ENCODE results near the gene FAM156A. TPM values are rescaled to one million over a fixed set of nuclear protein-coding genes. Genes with fewer than 3 reads are reported as not detected.
"Not testable (repeated sequence)": the region's sequence is repeated elsewhere in the genome, so short reads cannot be mapped to it uniquely, and the experiment has no call there.

FAM156A gene
- polyA plus RNA-seq, 4 donors = 10.8 to 29.9 (median 15.4) TPM

DNA sequence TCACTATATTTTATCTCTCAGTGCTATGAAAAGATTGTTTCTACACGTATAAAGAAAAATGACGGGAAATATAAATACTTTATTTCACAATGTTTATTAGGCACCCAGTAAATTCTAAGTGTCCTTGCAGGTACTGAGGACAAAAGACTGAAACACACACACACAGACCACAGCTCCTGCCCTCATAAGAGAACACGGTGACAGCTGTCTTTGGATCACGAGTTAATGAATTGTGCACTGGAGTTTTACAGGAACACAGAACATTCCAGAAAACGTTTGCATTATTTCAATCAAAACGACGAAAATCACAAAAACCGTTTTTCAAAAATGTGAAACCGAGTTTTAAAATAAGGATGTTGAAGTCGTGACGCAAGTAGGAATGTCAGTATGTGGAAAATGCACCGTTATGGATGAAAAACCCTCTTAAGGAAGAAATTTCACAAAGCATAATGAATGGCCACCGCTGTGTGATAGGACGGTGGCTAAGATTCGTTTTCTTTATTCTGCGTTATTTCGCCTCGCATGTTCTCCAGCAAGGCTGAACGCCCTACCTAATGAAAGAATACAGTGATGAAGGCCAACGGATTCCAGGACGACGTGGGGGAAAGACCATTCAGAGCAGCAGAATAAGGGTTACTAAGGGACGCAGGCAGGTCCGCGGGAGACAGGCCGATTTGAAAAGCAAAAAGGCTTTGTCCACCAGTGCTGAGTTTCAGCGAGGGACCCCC is 24.2 kb downstream of the FAM156A start:
- H3K4me3 ChIP-seq (ENCODE audit: low read depth in 1 of 3, low read length in 3 of 3) = peak overlapping the region in 2 of 3 donors; percentile 71 to 76
- H3K4me1 ChIP-seq (ENCODE audit: control insufficient read depth in 3 of 3, insufficient read depth in 2 of 3, low read depth in 1 of 3, low read length in 2 of 3) = no peaks in the 10 kb centered on the region
- no peaks in the 10 kb centered on the region for H3K9me3 ChIP-seq (ENCODE audit: control insufficient read depth in 2 of 2, insufficient read depth in 1 of 2, low read depth in 1 of 2, low read length in 1 of 2)
- no peaks in the 10 kb centered on the region for H3K27me3 ChIP-seq (ENCODE audit: control insufficient read depth in 3 of 3, insufficient read depth in 3 of 3, low read length in 3 of 3)
- no peak for FAIRE-seq
- H3K27ac ChIP-seq (ENCODE audit: low read depth in 1 of 3, low read length in 2 of 3) = peak overlapping the region in 2 of 3 donors; percentile 93 to 99
- DNase-seq = no peak
- 3 to 5% (median 3%) methylated on average over 27 of the region's 27 CpGs for WGBS, 3 donors
- no peaks in the 10 kb centered on the region for H3K36me3 ChIP-seq (ENCODE audit: control insufficient read depth in 3 of 3, insufficient read depth in 2 of 3, low read depth in 1 of 3, low read length in 3 of 3)

DNA sequence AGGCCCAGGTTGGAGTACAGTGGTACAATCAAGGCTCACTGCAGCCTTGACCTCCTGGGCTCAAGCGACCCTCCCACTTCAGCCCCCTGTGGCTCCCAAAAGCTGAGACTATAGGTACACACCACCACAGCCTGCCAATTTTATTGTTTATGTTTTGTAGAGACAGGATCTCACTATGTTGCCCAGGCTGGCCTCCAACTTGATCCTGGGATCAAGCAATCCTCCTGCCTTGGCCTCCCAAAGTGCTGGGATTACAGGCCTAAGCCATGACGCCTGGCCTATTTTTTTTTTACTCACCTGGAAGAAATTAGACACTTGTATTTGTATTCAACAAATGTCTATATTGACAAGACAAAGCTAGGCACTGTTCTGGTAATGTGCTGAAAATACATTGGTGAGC is 25.1 kb downstream of the FAM156A start:
- H3K4me1 ChIP-seq (ENCODE audit: control insufficient read depth in 3 of 3, insufficient read depth in 2 of 3, low read depth in 1 of 3, low read length in 2 of 3) = no peaks in the 10 kb centered on the region
- no peaks in the 10 kb centered on the region for H3K9me3 ChIP-seq (ENCODE audit: control insufficient read depth in 2 of 2, insufficient read depth in 1 of 2, low read depth in 1 of 2, low read length in 1 of 2)
- DNase-seq (no peak), FAIRE-seq (no peak)
- WGBS, 3 donors = 81 to 97% (median 94%) methylated on average over 2 of the region's 2 CpGs
- H3K27ac ChIP-seq (ENCODE audit: low read depth in 1 of 3, low read length in 2 of 3) = no peak overlapping the region
- H3K36me3 ChIP-seq (ENCODE audit: control insufficient read depth in 3 of 3, insufficient read depth in 2 of 3, low read depth in 1 of 3, low read length in 3 of 3) = no peaks in the 10 kb centered on the region
- H3K4me3 ChIP-seq (ENCODE audit: low read depth in 1 of 3, low read length in 3 of 3) = no peak overlapping the region
- no peaks in the 10 kb centered on the region for H3K27me3 ChIP-seq (ENCODE audit: control insufficient read depth in 3 of 3, insufficient read depth in 3 of 3, low read length in 3 of 3)

DNA sequence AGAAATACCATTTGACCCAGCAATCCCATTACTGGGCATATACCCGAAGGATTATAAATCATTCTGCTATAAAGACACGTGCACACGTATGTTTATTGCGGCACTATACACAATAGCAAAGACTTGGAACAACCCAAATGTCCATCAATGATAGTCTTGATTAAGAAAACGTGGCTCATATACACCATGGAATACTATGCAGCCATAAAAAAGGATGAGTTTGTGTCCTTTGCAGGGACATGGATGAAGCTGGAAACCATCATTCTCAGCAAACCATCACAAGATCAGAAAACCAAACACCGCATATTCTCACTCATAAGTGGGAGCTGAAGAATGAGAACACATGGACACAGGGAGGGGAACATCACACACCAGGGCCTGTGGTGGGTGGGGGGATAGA is 28.1 kb downstream of the FAM156A start:
- WGBS, 3 donors = 79 to 91% (median 81%) methylated on average over 6 of the region's 6 CpGs
- not testable (repeated sequence) for H3K36me3 ChIP-seq (ENCODE audit: control insufficient read depth in 3 of 3, insufficient read depth in 2 of 3, low read depth in 1 of 3, low read length in 3 of 3); H3K4me3 ChIP-seq (ENCODE audit: low read depth in 1 of 3, low read length in 3 of 3); H3K27me3 ChIP-seq (ENCODE audit: control insufficient read depth in 3 of 3, insufficient read depth in 3 of 3, low read length in 3 of 3); FAIRE-seq; H3K9me3 ChIP-seq (ENCODE audit: control insufficient read depth in 2 of 2, insufficient read depth in 1 of 2, low read depth in 1 of 2, low read length in 1 of 2); H3K27ac ChIP-seq (ENCODE audit: low read depth in 1 of 3, low read length in 2 of 3); DNase-seq; H3K4me1 ChIP-seq (ENCODE audit: control insufficient read depth in 3 of 3, insufficient read depth in 2 of 3, low read depth in 1 of 3, low read length in 2 of 3)

DNA sequence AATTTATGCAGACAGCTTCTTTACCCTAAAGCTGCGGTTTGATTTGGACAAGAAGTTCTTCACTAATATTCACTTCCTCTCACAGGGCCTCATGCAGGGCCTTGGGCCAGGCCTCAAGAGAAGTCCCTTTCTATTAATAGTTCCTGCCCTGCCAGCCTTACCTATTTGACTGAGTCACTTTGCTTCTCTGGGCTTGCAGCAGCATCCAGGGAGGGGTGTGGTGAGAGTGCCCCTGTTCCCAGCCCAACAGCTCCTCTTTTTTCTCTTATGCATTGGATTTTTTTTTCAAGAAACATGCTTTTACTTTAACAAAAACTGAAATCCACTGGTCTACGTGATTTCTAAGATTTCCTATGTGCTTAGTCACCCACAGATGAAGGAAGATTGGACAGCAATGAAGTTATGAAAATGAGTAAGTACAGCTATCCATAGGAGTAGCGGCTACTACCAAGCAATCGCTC is 34.5 kb downstream of the FAM156A start:
- Histone ChIP-seq H3K27me3 (ENCODE audit: control insufficient read depth in 3 of 3, insufficient read depth in 3 of 3, low read length in 3 of 3) (no peaks in the 10 kb centered on the region), H3K4me1 (ENCODE audit: control insufficient read depth in 3 of 3, insufficient read depth in 2 of 3, low read depth in 1 of 3, low read length in 2 of 3) (no peaks in the 10 kb centered on the region), H3K27ac (ENCODE audit: low read depth in 1 of 3, low read length in 2 of 3) (peak overlapping the region in 1 of 3 donors; percentile 34), H3K36me3 (ENCODE audit: control insufficient read depth in 3 of 3, insufficient read depth in 2 of 3, low read depth in 1 of 3, low read length in 3 of 3) (no peaks in the 10 kb centered on the region), H3K4me3 (ENCODE audit: low read depth in 1 of 3, low read length in 3 of 3) (no peak overlapping the region), H3K9me3 (ENCODE audit: control insufficient read depth in 2 of 2, insufficient read depth in 1 of 2, low read depth in 1 of 2, low read length in 1 of 2) (no peaks in the 10 kb centered on the region)
- WGBS, 3 donors = 59 to 62% (median 62%) methylated on average over 4 of the region's 4 CpGs
- FAIRE-seq (no peak), DNase-seq (no peak)

DNA sequence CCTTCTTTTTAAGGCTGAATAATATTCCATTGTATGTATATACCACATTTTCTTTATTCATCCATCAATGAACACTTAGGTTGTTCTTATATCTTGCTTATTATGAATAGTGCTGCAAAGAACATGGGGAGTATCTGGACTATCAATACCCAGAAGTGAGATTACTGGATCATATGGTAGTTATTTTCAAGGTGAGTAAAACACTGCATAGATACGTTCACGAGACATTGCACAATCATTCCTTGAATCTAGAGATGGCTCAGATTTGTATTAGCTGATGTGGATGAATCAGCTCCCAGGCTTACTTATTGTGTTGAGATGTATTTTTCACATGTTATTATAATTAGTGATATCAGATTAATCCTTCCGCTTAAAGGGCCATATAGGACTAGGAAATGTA is 43.6 kb downstream of the FAM156A start:
- not testable (repeated sequence) for H3K27ac ChIP-seq (ENCODE audit: low read depth in 1 of 3, low read length in 2 of 3); FAIRE-seq; H3K4me1 ChIP-seq (ENCODE audit: control insufficient read depth in 3 of 3, insufficient read depth in 2 of 3, low read depth in 1 of 3, low read length in 2 of 3); H3K36me3 ChIP-seq (ENCODE audit: control insufficient read depth in 3 of 3, insufficient read depth in 2 of 3, low read depth in 1 of 3, low read length in 3 of 3); DNase-seq; H3K4me3 ChIP-seq (ENCODE audit: low read depth in 1 of 3, low read length in 3 of 3); H3K27me3 ChIP-seq (ENCODE audit: control insufficient read depth in 3 of 3, insufficient read depth in 3 of 3, low read length in 3 of 3); H3K9me3 ChIP-seq (ENCODE audit: control insufficient read depth in 2 of 2, insufficient read depth in 1 of 2, low read depth in 1 of 2, low read length in 1 of 2)
- no CpG with 5 or more reads among the region's 3 CpGs for WGBS, 3 donors

DNA sequence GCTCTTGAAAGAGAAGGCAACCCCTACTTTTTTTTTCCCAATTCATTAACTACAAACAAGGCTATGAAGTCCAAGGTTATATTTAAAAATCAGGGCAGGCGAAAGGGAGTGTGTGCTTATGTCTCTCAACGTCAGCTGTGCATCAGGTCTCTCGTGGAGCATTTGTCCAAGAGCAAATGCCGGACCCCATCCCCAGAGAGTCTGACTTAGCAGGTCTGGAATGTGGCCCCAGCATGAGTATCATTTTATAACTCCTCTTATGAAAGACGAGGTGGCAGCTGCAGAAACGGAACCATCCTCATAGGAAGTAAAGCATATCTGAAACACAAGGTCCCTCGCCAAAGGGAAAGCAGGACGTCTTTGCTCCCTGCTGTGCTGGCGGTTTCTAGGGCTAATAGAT is 44.6 kb downstream of the FAM156A start:
- not testable (repeated sequence) for H3K27ac ChIP-seq (ENCODE audit: low read depth in 1 of 3, low read length in 2 of 3); H3K9me3 ChIP-seq (ENCODE audit: control insufficient read depth in 2 of 2, insufficient read depth in 1 of 2, low read depth in 1 of 2, low read length in 1 of 2); H3K27me3 ChIP-seq (ENCODE audit: control insufficient read depth in 3 of 3, insufficient read depth in 3 of 3, low read length in 3 of 3); H3K4me3 ChIP-seq (ENCODE audit: low read depth in 1 of 3, low read length in 3 of 3); DNase-seq; H3K36me3 ChIP-seq (ENCODE audit: control insufficient read depth in 3 of 3, insufficient read depth in 2 of 3, low read depth in 1 of 3, low read length in 3 of 3); FAIRE-seq; H3K4me1 ChIP-seq (ENCODE audit: control insufficient read depth in 3 of 3, insufficient read depth in 2 of 3, low read depth in 1 of 3, low read length in 2 of 3)
- WGBS, 3 donors = no CpG with 5 or more reads among the region's 9 CpGs

DNA sequence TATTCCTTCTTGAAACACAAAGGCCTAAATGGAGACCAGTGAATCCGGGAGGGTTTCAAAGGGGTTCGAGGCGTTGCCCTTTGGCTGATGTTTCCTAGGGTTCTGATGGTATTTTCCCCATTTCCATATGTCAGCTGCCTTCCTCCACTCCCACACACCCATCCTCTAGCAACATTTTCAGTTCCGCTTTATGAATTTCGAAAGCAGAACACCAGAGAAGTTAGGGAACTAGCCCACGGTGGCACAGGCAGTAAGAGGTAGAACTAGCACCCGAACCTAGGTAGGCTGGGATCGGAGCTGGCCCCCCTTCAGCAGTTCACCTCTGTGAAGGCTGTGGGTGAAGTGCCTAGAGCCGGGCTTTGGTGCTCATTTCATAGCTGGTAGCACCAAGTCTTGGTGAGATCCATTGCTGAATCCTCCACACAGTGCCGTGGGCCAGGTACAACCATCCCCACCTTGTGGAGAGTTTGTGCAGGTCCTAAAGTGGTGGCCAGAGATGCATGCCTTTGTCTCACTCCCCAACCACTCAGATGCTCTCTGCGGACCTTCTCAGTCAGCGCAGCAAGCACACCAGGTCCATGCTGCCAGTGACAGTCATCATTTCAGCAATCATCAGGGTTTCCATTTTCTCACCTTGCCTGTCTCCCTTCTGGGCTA is 48.9 kb downstream of the FAM156A start:
- not testable (repeated sequence) for FAIRE-seq; DNase-seq; H3K36me3 ChIP-seq (ENCODE audit: control insufficient read depth in 3 of 3, insufficient read depth in 2 of 3, low read depth in 1 of 3, low read length in 3 of 3); H3K9me3 ChIP-seq (ENCODE audit: control insufficient read depth in 2 of 2, insufficient read depth in 1 of 2, low read depth in 1 of 2, low read length in 1 of 2); H3K27me3 ChIP-seq (ENCODE audit: control insufficient read depth in 3 of 3, insufficient read depth in 3 of 3, low read length in 3 of 3); H3K4me1 ChIP-seq (ENCODE audit: control insufficient read depth in 3 of 3, insufficient read depth in 2 of 3, low read depth in 1 of 3, low read length in 2 of 3); H3K27ac ChIP-seq (ENCODE audit: low read depth in 1 of 3, low read length in 2 of 3); H3K4me3 ChIP-seq (ENCODE audit: low read depth in 1 of 3, low read length in 3 of 3)
- WGBS, 3 donors = no CpG with 5 or more reads among the region's 12 CpGs

DNA sequence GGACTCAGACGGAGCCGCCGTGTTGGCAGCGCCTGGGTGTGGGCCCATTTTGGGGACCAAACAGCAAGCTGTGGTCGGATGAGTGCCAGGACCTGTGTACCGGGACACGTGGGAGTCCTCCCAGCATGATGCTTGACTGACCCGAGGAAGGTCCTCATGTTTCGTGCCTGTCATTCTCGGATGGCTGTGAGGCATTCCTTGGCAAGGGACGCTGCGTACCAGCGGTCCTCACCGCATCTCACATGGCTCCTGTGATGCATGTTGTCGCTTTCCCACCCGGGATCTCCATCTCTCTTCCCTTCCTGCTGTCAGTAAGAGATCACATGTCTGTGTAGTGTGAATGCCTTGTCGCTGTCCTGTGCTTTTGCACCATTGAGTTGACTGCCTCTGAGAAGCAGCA is 50.4 kb downstream of the FAM156A start:
- H3K36me3 ChIP-seq (ENCODE audit: control insufficient read depth in 3 of 3, insufficient read depth in 2 of 3, low read depth in 1 of 3, low read length in 3 of 3); H3K27ac ChIP-seq (ENCODE audit: low read depth in 1 of 3, low read length in 2 of 3); H3K4me3 ChIP-seq (ENCODE audit: low read depth in 1 of 3, low read length in 3 of 3); H3K4me1 ChIP-seq (ENCODE audit: control insufficient read depth in 3 of 3, insufficient read depth in 2 of 3, low read depth in 1 of 3, low read length in 2 of 3); FAIRE-seq; H3K27me3 ChIP-seq (ENCODE audit: control insufficient read depth in 3 of 3, insufficient read depth in 3 of 3, low read length in 3 of 3); DNase-seq; H3K9me3 ChIP-seq (ENCODE audit: control insufficient read depth in 2 of 2, insufficient read depth in 1 of 2, low read depth in 1 of 2, low read length in 1 of 2): not testable (repeated sequence)
- no CpG with 5 or more reads among the region's 17 CpGs for WGBS, 3 donors

Data from small intestine (tissue), 7 donors.